Kidney tubule cell (primary cell): ENCODE data around the gene HS3ST4.

Source experiments
- DNase-seq: peaks from one replicate; pipeline ENCODE4 v3.0.0-alpha.2; 2018; ENCODE audit warnings: low spot score

Gene HS3ST4

DNA sequence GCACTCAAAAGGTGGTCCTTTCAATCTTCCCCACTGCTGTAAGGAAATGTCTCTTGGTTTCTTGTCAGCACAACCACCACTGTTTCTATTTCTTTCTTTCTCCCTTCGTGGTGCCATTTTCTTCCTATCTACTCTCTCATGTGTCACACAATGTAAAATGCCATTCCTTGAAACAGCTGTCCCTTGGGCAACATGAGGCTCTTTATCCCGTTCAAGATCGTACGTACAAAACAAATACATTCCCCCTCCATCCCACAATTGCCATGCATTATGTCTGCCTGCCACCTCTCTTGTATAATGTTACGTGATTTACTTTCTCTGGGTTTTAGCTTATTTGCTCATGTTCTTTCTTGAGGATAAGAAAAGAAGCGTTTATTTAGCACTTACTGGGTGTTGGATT is 410.6 kb downstream of the HS3ST4 start:
- DNase-seq, result no peak

DNA sequence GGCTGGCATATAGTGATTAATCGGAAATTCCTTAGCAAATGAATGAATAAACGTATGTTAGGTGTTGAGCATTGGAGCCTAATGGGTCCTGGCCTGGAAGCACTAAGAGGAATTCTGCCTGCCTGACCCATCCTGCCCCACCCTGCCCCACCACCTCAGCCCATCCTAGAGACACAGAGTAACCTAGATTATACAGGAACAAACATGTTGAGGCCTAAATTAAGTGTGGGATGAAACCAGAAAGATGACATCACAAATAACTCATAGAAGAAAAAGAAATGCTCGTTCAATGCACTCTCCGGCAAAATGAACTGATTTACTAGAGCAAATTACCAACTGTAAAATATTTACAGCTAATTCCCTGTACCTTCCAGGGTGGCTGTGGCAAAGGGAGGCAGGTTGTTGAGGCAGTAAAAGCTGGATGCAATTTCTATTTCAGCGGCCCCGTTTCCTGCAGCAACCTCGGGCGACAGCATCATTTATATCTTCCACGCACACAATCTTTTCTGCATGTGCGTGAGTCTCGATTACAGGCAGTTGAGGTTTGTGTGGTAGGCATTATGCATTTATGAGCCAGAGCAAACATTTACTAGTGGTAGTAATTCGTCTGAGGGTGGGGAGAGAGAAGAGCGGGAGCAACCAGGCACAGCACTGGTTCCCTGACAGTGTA is 417.2 kb downstream of the HS3ST4 start:
- DNase-seq, result no peak

- DNase-seq, result no peak
These were observed 420.1 kb downstream of the HS3ST4 start for GRCh38 chr16:26111900-26112299.

DNA sequence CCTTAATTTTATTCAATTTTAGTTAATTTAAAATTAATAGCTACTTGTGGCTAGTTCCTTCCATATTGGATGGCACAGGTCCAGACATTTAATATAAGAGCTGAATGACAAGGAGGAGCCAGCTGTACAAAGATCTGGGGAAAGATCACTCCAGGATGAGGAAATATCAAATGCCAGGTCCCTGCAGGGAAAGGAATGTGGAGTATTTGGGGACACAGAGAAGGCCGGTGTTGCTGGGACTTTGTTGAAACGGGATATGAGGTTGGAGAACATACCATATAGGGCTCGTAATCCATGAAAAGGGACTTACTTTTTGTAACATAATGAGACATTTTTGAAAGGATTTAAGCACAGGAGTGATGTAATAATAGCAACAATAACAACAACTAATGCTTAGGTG is 426.8 kb downstream of the HS3ST4 start:
- DNase-seq, result no peak

- DNase-seq, result no peak
These were observed 429.0 kb downstream of the HS3ST4 start for GRCh38 chr16:26120729-26121128.

DNA sequence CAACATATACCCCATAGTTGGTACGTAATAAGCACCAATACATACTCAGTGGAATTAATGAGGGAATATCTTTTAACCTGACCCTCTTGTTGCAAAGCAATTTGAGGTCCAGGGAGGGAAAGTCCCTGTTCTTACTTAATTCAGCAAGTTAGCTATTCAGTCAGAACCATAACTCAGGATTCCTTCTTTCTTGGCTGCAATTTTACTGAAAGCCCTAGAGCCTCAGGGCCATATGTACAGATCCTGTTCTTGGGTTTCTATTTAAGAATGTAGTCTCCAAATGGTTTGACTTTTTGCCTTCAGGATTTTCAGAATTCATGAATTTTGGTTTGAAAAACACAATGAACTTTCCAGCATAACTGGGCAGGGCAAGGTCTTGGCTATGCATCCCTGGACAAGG is 436.5 kb downstream of the HS3ST4 start:
- DNase-seq, result no peak

DNA sequence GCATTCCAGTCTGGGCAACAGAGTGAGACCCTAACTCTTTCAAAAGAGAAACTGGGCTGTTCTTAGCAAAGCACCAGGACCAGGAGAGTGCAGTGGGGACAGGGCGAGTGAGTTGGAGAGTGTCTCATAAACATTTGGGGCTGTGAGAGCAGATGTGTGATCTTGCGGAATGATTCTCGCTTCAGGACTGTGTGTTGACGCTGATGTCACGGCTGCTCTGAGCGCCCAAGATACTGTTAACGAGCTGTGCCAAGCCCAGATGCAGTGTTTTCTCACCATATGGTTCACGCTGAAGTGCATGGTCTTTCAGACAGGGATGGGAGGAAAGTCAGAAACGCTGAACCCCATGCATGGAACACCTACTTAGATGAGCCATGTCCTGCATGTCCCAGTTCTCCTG is 438.2 kb downstream of the HS3ST4 start:
- no peak for DNase-seq

- no peak for DNase-seq
These were observed 441.8 kb downstream of the HS3ST4 start for GRCh38 chr16:26133416-26134093.

- no peak for DNase-seq
These were observed 442.8 kb downstream of the HS3ST4 start for GRCh38 chr16:26134588-26134987.

GRCh38 chr16:26137956-26138355 is 446.2 kb downstream of the HS3ST4 start:
- DNase-seq, result no peak

GRCh38 chr16:26139091-26139490 is 447.3 kb downstream of the HS3ST4 start:
- DNase-seq, result no peak

- DNase-seq, result no peak
These were observed 448.1 kb downstream of the HS3ST4 start for GRCh38 chr16:26139884-26140283.

- no peak for DNase-seq
These were observed 457.8 kb downstream of the HS3ST4 start for GRCh38 chr16:26149364-26150190.

DNA sequence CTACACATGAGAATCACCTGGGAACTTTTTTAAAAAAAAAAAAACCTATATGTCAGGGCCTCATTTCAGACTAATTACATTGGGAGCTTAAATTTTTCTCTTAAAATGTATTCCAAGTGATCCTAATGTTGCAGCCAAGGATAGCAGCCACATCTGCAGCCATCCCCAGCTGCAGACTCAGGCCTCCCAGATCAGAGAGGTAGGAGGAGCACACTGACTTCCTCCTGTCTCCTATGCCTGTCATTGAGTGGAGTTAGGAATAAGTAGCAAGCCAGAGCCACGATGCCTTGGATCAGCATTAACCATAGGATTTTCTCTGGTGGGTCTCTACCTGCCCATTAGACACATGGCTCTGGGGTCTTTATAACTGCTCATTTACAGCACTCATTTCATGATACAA is 463.5 kb downstream of the HS3ST4 start:
- DNase-seq, result no peak

- no peak for DNase-seq
These were observed 465.6 kb downstream of the HS3ST4 start for GRCh38 chr16:26157319-26157718.

GRCh38 chr16:26158142-26158759 is 466.5 kb downstream of the HS3ST4 start:
- DNase-seq, result no peak

DNA sequence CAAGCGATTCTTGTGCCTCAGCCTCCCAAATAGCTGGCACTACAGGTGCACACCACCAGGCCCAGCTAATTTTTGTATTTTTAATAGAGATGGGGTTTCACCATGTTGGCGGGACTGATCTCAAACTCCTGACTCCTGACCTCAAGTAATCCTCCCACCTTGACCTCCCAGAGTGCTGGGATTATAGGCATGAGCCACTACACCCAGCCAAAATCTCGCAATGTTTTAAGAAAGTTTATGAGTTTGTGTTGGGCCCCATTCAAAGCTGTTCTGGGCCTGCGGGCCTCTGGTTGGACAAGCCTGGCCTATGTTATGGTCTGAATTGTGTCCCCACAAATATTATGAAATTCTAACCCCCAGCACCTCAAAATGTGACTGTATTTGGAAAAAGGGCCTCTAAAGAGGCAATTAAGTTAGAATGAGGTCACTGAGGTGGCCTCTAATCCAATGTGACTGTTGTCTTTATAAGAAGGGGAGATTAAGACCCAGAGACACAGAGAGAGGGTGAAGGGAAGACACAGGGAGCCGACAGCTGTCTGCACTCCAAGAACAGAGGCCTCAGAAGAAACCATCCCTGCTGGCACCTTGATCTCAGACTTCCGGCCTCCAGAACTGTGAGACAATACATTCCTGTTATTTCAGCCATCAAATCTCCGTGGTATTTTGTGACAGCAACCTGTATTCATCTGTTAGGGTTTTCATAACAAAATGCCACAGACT is 469.9 kb downstream of the HS3ST4 start:
- DNase-seq, result no peak

DNA sequence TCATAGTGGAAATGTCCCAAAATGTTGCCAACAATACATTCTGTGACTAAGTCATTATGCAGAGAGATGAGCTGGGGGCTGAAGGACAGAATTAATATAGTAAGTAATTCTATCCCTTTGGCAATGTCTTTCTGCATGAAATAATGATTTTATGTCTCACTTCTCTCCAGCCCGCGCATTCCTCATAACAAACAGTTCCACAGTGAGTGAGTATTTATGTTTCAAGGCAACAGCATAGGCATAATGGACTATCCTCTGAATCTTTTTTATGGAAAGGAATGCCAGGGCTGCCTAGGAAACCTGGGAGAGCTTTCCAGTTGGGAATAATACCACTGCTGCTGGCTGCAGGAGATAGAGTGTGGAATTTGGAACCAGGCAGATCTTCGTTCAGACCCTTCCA is 477.7 kb downstream of the HS3ST4 start:
- no peak for DNase-seq

- no peak for DNase-seq
These were observed 484.2 kb downstream of the HS3ST4 start for GRCh38 chr16:26175944-26176343.

- DNase-seq, result no peak
These were observed 485.7 kb downstream of the HS3ST4 start for GRCh38 chr16:26177438-26177837.

- no peak for DNase-seq
These were observed 486.5 kb downstream of the HS3ST4 start for GRCh38 chr16:26178298-26178697.

DNA sequence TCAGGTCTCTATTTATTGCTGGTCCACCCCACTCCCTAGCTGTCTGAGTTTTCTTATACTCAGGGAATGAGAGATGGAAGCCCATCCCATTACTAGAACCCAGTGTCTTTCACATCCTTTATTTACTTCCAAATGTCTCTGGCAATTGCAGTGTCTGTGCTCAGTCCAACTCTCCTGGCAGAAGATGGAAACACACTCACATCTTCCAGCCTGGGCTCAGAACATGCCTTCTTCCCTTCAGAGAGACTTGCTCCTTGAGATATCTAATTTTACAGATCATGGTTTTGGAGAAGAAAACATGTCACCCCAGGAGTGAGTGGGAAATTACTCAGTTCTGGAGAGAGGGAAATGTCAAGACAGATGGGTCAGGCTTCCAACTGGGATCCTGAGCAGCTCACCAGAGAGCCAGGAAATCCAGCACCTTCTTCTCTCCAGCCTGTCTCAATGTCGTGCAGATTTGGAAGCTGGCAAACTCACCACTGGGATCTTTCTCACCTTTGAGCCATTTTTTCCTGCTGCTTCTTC is 494.4 kb downstream of the HS3ST4 start:
- DNase-seq, result no peak
